Peyer's patch (tissue), 4 donors: Measurements from ENCODE around the gene PIR.

ENCODE experiments used
- CTCF ChIP-seq, 6 experiments: fragments of 450-650 bp in 4 of 6; fragments of 200-600 bp in 2 of 6; sonication (generic) in 1 of 6; IDR thresholded peaks; one replicate each; pipeline ENCODE4 v1.5.1; 2017 to 2019; ENCODE audit warnings: antibody characterized with exemption in 6 of 6, mild to moderate bottlenecking in 3 of 6, moderate library complexity in 1 of 6
- POLR2A ChIP-seq, 2 donors: fragments of 450-650 bp; IDR thresholded peaks; one replicate each; pipeline ENCODE4 v1.5.1; 2017; ENCODE audit warnings: antibody characterized with exemption in 2 of 2, mild to moderate bottlenecking in 2 of 2, moderate library complexity in 2 of 2

GRCh38 chrX:15376956-15377355 lies 116.2 kb downstream of the PIR start:
- no peak for TF ChIP-seq CTCF (IDR thresholded peaks at IDR 0.05)
- no peak for TF ChIP-seq POLR2A (IDR thresholded peaks at IDR 0.05)
